ENCODE results near the gene SPI1. TPM values are rescaled to one million over a fixed set of nuclear protein-coding genes. Genes with fewer than 3 reads are reported as not detected.

SPI1 gene
- total and polyA plus RNA-seq, 2 experiments from 2014 or later, result 0.30 TPM; not detected in 1

- H3K27ac ChIP-seq, result no peak overlapping the region
- 90 to 94% methylated on average over 6 of the region's 6 CpGs for WGBS, 2 experiments (ENCODE audit: low coverage in 1 of 2, low lambda C conversion rate in 2 of 2, missing lambda C conversion rate in 2 of 2)
- no peak overlapping the region for H3K4me2 ChIP-seq (ENCODE audit: unreplicated experiment)
- H3K4me1 ChIP-seq (ENCODE audit: insufficient read depth), result no peaks in the 10 kb centered on the region; the same call in 1 of the 2 replicates
- TF ChIP-seq EZH2 (IDR thresholded peaks at IDR 0.05; ENCODE audit: insufficient read depth, poor library complexity, severe bottlenecking) (no peak), EZH2phosphoT487 (IDR thresholded peaks at IDR 0.05; ENCODE audit: insufficient read depth, low read depth) (no peak)
- H3K36me3 ChIP-seq (ENCODE audit: low read depth), result no peaks in the 10 kb centered on the region
- no peaks in the 10 kb centered on the region for H3K9me3 ChIP-seq (ENCODE audit: low read depth)
- no peak overlapping the region for H3K4me3 ChIP-seq
- no peaks in the 10 kb centered on the region for H4K20me1 ChIP-seq (ENCODE audit: insufficient read depth)
- no peak for DNase-seq
- H2AFZ ChIP-seq, result no peak overlapping the region
- in situ Hi-C loops (cut with MboI), result no loop called here
- H3K27me3 ChIP-seq (replicated peaks; ENCODE audit: insufficient read depth), result no peaks in the 10 kb centered on the region
- H3K9me2 ChIP-seq (ENCODE audit: insufficient read depth), result no peaks in the 10 kb centered on the region
- H3K79me2 ChIP-seq (ENCODE audit: insufficient read depth), result no peaks in the 10 kb centered on the region
- H3K9ac ChIP-seq, result no peak overlapping the region
- no peaks in the 10 kb centered on the region for H3F3A ChIP-seq (ENCODE audit: insufficient read depth)
Observed at GRCh38 chr11:47390422-47390760, 12.0 kb upstream of the SPI1 start.

GRCh38 chr11:47389577-47390421 is 11.5 kb upstream of the SPI1 start:
- no peaks in the 10 kb centered on the region for H3K9me2 ChIP-seq (ENCODE audit: insufficient read depth)
- no peaks in the 10 kb centered on the region for H3F3A ChIP-seq (ENCODE audit: insufficient read depth)
- WGBS, 2 experiments (ENCODE audit: low coverage in 1 of 2, low lambda C conversion rate in 2 of 2, missing lambda C conversion rate in 2 of 2), result 85 to 86% methylated on average over 10 to 17 of the region's 17 CpGs
- H4K20me1 ChIP-seq (ENCODE audit: insufficient read depth), result no peaks in the 10 kb centered on the region
- no peaks in the 10 kb centered on the region for H3K79me2 ChIP-seq (ENCODE audit: insufficient read depth)
- in situ Hi-C loops (cut with MboI), result no loop called here
- no peaks in the 10 kb centered on the region for H3K9me3 ChIP-seq (ENCODE audit: low read depth)
- H3K27me3 ChIP-seq (replicated peaks; ENCODE audit: insufficient read depth), result no peaks in the 10 kb centered on the region
- no peaks in the 10 kb centered on the region; the same call in 1 of the 2 replicates for H3K4me1 ChIP-seq (ENCODE audit: insufficient read depth)
- no peaks in the 10 kb centered on the region for H3K36me3 ChIP-seq (ENCODE audit: low read depth)
- TF ChIP-seq EZH2phosphoT487 (IDR thresholded peaks at IDR 0.05; ENCODE audit: insufficient read depth, low read depth), result no peak
- no peak for TF ChIP-seq EZH2 (IDR thresholded peaks at IDR 0.05; ENCODE audit: insufficient read depth, poor library complexity, severe bottlenecking)
- no peak overlapping the region for H2AFZ ChIP-seq
- no peak overlapping the region for H3K27ac ChIP-seq
- H3K4me3 ChIP-seq, result no peak overlapping the region
- no peak for DNase-seq
- no peak overlapping the region for H3K9ac ChIP-seq
- H3K4me2 ChIP-seq (ENCODE audit: unreplicated experiment), result no peak overlapping the region

- no peak overlapping the region for H2AFZ ChIP-seq
- no peaks in the 10 kb centered on the region for H3K9me2 ChIP-seq (ENCODE audit: insufficient read depth)
- in situ Hi-C loops (cut with MboI), result no loop called here
- H3K27ac ChIP-seq, result no peak overlapping the region
- no peaks in the 10 kb centered on the region for H4K20me1 ChIP-seq (ENCODE audit: insufficient read depth)
- H3K27me3 ChIP-seq (replicated peaks; ENCODE audit: insufficient read depth), result no peaks in the 10 kb centered on the region
- H3F3A ChIP-seq (ENCODE audit: insufficient read depth), result no peaks in the 10 kb centered on the region
- TF ChIP-seq EZH2 (IDR thresholded peaks at IDR 0.05; ENCODE audit: insufficient read depth, poor library complexity, severe bottlenecking), result no peak
- TF ChIP-seq EZH2phosphoT487 (IDR thresholded peaks at IDR 0.05; ENCODE audit: insufficient read depth, low read depth), result no peak
- H3K4me1 ChIP-seq (ENCODE audit: insufficient read depth), result no peaks in the 10 kb centered on the region; the same call in 1 of the 2 replicates
- no peak overlapping the region for H3K9ac ChIP-seq
- no peaks in the 10 kb centered on the region for H3K79me2 ChIP-seq (ENCODE audit: insufficient read depth)
- WGBS, 2 experiments (ENCODE audit: low coverage in 1 of 2, low lambda C conversion rate in 2 of 2, missing lambda C conversion rate in 2 of 2), result 83 to 92% methylated on average over 27 to 28 of the region's 28 CpGs
- no peak for DNase-seq
- no peak overlapping the region for H3K4me2 ChIP-seq (ENCODE audit: unreplicated experiment)
- H3K36me3 ChIP-seq (ENCODE audit: low read depth), result no peaks in the 10 kb centered on the region
- H3K4me3 ChIP-seq, result no peak overlapping the region
- no peaks in the 10 kb centered on the region for H3K9me3 ChIP-seq (ENCODE audit: low read depth)
Observed at GRCh38 chr11:47388697-47389576, 10.6 kb upstream of the SPI1 start.

- Histone ChIP-seq H3K4me1 (ENCODE audit: insufficient read depth) (no peaks in the 10 kb centered on the region), H2AFZ (no peak overlapping the region), H3K9ac (no peak overlapping the region), H4K20me1 (ENCODE audit: insufficient read depth) (no peaks in the 10 kb centered on the region), H3K79me2 (ENCODE audit: insufficient read depth) (no peaks in the 10 kb centered on the region), H3K27me3 (replicated peaks; ENCODE audit: insufficient read depth) (no peaks in the 10 kb centered on the region), H3K9me3 (ENCODE audit: low read depth) (no peaks in the 10 kb centered on the region), H3K27ac (no peak overlapping the region), H3K36me3 (ENCODE audit: low read depth) (no peaks in the 10 kb centered on the region), H3K4me2 (ENCODE audit: unreplicated experiment) (no peak overlapping the region), H3K4me3 (no peak overlapping the region), H3F3A (ENCODE audit: insufficient read depth) (no peaks in the 10 kb centered on the region), H3K9me2 (ENCODE audit: insufficient read depth) (no peaks in the 10 kb centered on the region)
- in situ Hi-C loops (cut with MboI), result no loop called here
- DNase-seq, result no peak
- TF ChIP-seq EZH2phosphoT487 (IDR thresholded peaks at IDR 0.05; ENCODE audit: insufficient read depth, low read depth) (no peak), EZH2 (IDR thresholded peaks at IDR 0.05; ENCODE audit: insufficient read depth, poor library complexity, severe bottlenecking) (no peak)
- 78 to 79% methylated on average over 13 of the region's 13 CpGs for WGBS, 2 experiments (ENCODE audit: low coverage in 1 of 2, low lambda C conversion rate in 2 of 2, missing lambda C conversion rate in 2 of 2)
Observed at GRCh38 chr11:47387944-47388696, 9.8 kb upstream of the SPI1 start.
